Activated CD4-positive, alpha-beta T cell treated with anti-CD3 and anti-CD28 coated beads, Interleukin-2, amount 50 U/mL, for 48 hours (primary cell): ENCODE results near the gene PHYKPL.

ENCODE experiments used
- DNase-seq, 2 experiments: peaks; one replicate each; pipeline ENCODE4 v3.0.0-alpha.2; 2020

PHYKPL gene

GRCh38 chr5:178232124-178232919, at the start of gene PHYKPL:
Gene PHYKPL (minus strand): TSS chr5:178232802. CDS start chr5:178232550, 252 bp downstream.
- DNase-seq: peak; percentile 72 to 78

GRCh38 chr5:178282391-178282790, 49.8 kb upstream of the PHYKPL start:
- DNase-seq: no peak

DNA sequence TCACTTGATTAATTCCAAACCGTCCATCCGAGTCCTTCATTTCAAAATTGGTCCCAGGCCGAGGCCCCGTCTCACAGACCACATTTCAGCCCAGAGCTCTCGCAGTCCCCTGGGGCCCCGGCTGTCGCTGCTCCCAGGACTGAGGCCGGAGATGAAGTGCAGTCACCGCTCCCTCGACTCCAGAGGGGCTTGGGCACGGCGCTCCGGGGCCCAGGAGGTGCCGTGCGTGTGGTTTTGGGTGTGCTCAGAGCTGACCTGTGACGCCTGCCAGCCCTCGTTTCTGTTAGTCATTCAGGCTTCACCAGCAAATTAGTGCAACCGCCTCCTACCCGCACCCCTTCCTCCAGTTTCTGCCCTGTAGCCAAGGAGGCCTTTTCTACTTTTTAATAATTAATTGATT, 48.7 kb upstream of the PHYKPL start:
- DNase-seq: no peak

GRCh38 chr5:178280631-178281030, 48.0 kb upstream of the PHYKPL start:
- no peak for DNase-seq

- peak; percentile 74 to 79 for DNase-seq
These were observed 47.3 kb upstream of the PHYKPL start for GRCh38 chr5:178279723-178280438.

DNA sequence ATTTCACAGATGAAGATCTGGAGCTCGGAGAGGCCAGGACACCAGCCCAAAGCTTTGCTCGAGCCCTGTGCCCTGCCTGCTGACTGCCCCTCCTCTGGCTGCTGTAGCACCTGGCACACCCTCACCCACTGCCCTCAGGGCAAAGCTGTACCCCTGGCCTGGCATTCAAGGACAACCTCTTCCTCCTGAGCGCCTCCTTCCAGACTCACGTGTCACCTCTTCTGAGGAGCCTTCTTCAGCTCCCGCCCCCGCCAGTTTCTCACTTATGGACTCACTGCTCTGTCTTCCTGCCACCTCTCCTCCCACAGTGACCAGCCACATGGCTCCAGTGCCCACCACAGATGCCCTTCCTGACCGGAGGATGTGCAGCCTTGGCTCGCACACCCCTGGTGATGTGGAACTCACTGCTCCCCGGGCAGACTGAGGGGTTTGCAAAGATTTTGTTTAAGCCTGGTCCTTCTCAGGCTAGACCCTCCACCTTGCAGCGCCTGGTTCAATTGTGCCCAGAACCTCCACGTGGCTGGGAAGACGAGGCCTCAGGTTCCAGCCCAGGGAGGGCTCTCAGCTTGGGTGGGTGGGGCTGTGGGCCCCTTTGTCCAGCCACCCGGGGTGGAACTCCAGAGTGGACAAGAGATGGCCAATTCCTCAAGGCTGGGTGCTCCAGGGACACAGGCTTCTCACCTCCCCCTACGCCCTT, 46.6 kb upstream of the PHYKPL start:
- no peak for DNase-seq

DNA sequence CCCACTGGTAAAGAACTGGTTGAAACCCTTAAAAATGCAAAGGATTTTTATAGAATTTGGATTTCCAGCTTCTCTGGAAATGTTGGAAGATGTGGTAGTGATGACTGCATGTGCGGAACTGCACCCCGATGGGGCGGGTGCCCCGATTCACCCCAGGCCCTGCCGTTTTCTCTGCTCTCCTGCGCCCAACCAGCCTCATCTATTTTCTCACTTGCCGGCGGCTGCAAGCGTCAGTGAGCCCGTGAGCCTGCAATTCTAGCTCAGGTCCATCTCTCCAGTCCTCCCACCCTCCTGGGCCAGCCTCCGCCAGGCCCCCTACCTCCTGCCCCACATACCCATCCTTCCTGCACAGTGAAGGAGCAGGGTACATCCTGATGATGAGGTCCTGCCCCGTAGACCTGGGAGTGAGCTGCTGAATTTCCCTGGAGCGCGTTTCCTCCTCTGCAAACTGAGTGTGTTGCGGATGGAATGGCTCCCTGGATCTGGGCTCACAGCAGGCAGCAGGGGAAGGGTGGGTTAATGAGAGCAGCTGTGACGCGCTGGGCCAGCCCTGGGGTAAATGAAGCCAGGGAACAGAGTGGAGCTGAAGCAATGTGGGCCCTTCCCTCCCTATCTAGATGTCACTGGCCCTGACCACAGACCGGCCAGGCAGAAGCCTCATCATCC, 45.9 kb upstream of the PHYKPL start:
- DNase-seq: no peak

GRCh38 chr5:178277866-178278265, 45.3 kb upstream of the PHYKPL start:
- no peak for DNase-seq

DNA sequence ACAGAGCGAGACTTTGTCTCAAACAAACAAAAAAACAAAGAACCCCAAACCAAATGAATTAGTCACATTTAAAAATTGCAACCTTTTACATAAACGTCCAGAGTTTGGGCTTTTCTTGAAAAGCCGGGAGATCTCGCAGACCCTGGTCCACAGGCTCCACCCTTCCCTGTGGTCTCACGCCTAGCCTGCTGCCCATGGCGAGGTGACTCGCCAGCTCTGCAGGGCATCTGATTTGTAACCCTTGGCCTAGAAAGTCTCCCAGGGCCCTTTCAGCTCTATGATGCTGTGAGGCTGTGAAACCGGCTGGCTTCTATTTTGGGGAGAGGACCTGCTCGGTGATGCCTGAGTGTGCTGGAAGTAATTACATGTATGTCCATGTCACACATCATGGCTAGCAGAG, 44.7 kb upstream of the PHYKPL start:
- DNase-seq: no peak

DNA sequence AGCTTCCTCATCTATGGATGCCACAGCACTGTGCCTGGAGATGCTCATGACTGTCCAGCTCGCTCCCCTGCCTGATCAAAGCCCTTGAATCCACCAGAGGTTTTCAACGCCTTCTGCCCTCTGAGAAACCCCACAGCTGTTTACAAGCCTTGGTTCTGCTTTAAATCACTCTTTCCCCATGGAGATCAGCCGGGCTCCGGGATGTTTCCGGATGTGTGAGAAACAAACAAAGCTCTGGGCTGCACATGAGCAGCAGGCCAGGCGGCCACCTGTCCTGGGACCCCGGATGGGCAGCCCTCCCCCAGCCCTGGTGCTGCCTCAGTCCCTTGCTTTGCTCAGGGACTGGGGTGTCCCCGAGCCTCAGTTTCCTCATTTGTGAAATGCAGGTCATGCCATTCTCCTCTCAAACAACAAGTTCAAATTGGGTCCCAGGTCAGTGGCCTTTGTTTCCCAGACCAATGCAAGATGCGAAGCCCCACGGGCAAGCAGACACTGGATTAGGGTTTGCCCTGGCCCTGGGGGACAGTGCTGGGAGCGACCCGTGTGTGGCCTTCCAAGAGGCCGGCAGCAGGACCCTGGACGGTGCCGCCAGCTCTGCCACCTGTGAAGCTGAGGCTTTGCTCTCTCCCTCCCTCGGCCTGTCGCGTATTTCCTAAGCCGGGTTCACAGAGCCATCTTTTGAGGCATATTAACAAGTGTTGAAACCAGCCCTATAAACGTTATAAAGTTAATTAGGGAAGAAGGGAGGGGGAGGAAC, 42.4 kb upstream of the PHYKPL start:
- no peak for DNase-seq

DNA sequence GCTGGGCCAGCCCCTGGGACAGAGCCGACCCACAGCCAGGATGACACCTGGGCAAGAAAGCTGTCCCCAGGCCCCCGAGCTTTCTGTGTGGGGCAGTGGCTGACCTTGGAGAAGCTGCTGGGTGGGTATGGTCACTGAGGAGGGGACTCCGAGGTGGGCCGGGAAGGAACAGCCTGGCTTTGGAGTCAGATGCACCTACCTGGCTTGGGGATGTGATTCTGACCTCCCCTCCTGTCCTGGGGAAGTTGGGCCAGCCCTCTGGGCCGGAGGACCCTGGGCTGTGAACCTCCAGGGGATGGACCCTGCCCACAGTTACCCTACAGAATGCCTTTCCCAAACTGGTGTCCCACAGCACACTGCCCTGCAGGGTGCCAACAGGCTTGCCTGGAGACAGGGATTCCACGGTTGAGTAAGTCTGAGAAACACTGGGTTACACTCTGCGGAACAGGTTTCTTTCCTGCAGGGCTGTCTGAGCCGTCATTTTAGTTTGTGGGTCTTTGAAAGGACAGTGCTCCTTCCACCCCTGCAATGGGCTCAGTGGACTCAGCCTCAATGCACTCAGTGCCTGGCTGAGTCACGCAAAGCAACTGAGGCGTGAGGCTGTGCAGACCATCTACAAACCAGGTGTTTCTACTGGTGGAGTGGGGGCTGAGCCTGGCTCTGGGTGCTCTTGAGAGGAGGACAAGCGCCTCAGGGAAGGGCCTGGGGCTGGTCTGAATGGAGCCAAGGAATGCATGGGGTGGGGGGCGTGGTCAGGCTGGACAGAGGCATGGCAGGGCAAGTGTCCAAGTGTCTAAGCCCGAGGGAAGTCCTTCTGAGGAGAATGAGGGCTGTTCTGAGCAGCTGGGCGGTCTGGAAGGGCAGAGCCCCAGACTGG, 41.3 kb upstream of the PHYKPL start:
- no peak for DNase-seq

DNA sequence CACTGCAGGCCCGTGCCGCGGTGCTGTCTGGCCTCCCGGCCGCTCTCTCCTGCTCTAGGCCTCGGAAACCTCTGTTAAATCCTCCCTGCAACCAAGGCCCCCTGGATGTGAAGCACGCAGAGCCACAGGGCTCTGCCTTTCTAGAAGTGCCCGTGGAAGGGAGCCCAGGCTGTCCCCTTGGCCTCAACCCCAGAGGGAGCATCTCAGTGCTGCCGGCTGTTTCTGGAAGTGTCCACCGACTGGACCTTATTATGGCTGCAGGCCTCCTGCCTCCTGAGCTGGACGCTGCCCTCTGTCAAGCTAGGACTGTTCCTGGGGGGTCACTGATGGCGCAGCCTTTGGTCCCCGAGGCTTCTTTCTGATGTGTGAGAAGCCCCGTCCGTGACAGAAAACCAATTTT, 40.4 kb upstream of the PHYKPL start:
- DNase-seq: no peak

DNA sequence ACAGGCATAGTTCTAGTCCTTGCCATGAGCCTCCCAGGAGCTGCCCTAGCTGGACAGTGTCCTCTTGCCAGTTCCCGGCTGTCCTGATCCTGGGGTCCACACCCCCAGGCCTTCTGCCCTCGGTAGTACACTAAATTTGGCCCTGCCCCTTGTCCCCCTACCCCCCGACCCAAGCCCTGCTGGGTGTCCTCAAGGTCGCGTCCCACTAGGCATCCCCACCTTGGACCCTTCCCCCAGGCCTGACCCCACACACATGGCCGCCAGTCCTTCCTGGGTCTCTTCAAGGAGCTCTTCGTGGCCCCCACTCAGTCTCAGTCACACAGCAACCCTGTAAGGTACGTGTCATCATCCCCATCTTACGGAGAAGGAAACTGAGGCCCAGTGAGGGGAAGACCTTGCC, 40.0 kb upstream of the PHYKPL start:
- DNase-seq: no peak

DNA sequence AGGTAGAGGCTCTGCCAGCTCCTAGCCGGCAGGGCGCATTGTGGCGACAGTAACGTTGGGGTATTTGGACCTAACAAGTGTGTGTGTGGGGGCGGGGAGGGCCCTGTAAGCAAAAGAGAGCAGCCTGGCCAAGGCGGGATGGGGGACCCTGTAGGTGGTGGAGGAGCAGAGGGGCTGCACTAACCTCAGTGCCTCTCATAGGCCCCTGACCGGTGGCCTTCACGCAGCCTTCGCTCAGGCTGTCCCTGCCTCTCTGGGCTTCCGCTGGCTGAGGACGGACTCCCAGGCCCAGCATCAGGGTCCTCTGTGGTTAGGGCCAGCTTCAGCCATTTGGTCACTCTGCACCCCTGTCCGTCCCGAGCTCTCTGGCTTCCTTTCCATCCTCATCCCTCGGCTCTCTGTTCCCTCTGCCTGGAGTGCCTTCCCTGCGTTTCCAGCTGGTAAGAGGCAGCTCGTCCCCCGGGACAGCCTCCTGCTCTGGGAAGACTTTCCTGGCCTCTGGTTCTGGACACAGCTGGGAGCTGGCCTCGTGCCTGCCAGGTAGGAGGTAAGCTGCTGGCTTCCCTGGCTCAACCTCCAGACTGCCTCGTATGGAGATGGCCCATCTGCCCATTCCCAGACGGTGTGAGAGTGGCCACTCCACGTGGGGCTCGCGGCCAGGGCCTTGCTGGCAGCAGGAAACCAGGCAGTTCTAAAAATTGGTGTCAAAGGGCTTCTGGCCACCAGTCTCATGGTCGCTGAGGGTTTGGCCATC, 39.3 kb upstream of the PHYKPL start:
- no peak for DNase-seq

- no peak for DNase-seq
These were observed 38.6 kb upstream of the PHYKPL start for GRCh38 chr5:178271231-178271630.

- no peak for DNase-seq
These were observed 36.9 kb upstream of the PHYKPL start for GRCh38 chr5:178269499-178269898.

DNA sequence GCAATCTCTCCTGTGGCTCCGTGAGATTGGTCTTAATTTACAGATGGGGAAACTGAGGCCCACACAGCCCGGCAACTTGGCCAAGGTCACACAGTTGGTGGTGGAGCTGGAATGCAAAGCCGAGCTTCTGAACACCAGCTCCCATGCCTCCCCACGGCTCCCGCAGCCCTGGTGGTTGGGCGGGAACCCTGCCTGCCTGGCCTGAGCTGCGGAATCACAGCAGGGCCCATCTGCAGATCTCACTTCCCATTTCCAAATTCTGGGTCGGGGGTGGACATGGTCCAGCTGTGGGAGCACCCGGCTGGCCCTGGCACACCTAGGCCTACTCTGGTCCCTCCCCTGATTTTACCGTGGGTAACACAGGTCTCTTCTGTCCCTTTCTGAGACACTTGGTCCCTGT, 35.3 kb upstream of the PHYKPL start:
- no peak for DNase-seq

- no peak for DNase-seq
These were observed 34.6 kb upstream of the PHYKPL start for GRCh38 chr5:178267245-178267644.

DNA sequence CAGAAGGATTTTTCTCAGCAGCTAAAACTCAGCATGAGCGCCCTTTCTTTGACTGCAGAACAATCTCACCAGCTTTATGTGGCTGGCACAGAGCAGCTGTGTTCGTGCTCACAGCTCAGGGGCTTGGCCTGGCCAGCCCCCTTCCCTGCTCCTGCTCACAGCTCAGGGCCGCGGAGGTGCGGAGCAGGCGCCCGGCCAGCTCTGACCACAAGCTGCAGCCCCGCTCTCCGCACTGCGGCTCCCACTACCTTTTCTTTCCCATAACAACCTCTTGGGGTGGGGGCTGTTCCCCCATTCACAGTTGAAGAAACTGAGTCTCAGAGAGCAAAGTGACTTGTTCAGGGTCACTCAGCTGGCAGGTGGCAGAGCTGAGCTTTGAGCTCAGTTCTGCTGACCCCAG, 34.0 kb upstream of the PHYKPL start:
- no peak for DNase-seq

- no peak for DNase-seq
These were observed 33.1 kb upstream of the PHYKPL start for GRCh38 chr5:178265746-178266145.

DNA sequence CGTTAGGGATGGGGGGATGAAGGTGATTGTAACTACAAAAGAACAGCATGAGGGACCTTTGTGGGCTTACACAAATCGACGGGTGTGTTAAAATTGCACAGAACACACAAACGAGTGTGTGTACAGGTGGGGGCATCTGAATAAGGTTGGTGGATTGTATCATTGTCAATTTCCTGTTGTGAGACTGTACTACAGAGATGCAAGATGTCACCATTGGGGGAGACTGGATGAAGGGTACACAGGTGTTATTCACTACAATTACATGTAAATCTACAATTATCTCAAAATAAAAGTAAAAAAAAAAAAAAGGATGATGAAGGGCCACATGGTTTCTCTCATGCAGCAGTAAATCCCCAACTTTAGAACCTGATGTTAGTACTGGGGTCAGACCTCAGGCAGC, 31.4 kb upstream of the PHYKPL start:
- DNase-seq: no peak
